AG10803 (cell line): ENCODE measurements around the gene JAKMIP3.

Source experiments
- DNase-seq: peaks from one replicate; pipeline ENCODE4 v3.0.0; 2010; ENCODE audit warnings: low read depth
- H3K4me3 ChIP-seq: 2 replicates; pipeline ENCODE4 v1.5.1; 2011; ENCODE audit warnings: mild to moderate bottlenecking, low read length, control low read depth
- TF ChIP-seq, protein P1 (sequence below): conservative IDR thresholded peaks from 2 replicates; pipeline ENCODE4 v1.5.1; 2011; ENCODE audit warnings: mild to moderate bottlenecking, low read length, control low read depth, inconsistent platforms

The JAKMIP3 gene

DNA sequence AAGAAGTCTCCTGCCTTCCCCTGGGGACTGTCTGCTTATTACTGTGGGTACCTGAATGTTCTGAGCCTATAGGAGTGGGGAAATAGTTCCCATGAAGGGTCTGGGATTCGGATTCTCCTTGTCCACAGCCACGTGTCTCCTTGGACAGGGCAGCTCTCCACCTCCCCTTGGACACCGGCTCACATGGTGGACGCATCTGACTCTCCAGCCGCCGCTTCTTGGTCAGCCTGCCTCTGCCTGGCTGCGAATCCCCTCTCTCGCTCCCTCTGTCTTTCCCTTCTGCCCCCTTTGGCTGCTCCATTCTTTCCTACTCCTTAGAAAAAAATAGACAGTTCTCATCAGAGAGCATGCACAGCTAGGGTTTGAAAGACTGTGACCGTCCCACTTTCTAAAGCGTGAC lies 46.9 kb downstream of the JAKMIP3 start:
- no peak overlapping the region for H3K4me3 ChIP-seq
- TF ChIP-seq, protein P1, sequence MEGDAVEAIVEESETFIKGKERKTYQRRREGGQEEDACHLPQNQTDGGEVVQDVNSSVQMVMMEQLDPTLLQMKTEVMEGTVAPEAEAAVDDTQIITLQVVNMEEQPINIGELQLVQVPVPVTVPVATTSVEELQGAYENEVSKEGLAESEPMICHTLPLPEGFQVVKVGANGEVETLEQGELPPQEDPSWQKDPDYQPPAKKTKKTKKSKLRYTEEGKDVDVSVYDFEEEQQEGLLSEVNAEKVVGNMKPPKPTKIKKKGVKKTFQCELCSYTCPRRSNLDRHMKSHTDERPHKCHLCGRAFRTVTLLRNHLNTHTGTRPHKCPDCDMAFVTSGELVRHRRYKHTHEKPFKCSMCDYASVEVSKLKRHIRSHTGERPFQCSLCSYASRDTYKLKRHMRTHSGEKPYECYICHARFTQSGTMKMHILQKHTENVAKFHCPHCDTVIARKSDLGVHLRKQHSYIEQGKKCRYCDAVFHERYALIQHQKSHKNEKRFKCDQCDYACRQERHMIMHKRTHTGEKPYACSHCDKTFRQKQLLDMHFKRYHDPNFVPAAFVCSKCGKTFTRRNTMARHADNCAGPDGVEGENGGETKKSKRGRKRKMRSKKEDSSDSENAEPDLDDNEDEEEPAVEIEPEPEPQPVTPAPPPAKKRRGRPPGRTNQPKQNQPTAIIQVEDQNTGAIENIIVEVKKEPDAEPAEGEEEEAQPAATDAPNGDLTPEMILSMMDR: no peak
- no peak for DNase-seq

DNA sequence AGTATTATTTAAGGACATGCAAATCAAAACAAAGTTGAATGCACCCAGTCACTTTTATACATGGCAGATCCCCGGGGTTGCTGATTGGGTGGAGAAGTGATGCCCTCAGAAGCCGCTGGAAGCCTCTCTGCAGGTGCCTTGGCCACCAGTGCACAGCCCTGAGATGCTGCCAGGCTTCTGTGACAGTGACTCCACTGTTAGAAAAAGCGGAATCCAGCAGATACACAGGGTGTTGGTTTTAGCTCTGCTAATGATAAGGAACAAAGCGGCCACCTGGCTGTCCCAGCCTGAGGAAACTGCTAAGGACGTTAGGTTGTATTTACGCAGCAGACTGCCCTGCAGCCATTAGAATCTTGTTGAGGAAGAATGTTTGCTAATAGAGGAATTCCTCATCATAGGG lies 47.5 kb downstream of the JAKMIP3 start:
- H3K4me3 ChIP-seq: no peak overlapping the region
- TF ChIP-seq, protein P1: no peak
- DNase-seq: no peak

DNA sequence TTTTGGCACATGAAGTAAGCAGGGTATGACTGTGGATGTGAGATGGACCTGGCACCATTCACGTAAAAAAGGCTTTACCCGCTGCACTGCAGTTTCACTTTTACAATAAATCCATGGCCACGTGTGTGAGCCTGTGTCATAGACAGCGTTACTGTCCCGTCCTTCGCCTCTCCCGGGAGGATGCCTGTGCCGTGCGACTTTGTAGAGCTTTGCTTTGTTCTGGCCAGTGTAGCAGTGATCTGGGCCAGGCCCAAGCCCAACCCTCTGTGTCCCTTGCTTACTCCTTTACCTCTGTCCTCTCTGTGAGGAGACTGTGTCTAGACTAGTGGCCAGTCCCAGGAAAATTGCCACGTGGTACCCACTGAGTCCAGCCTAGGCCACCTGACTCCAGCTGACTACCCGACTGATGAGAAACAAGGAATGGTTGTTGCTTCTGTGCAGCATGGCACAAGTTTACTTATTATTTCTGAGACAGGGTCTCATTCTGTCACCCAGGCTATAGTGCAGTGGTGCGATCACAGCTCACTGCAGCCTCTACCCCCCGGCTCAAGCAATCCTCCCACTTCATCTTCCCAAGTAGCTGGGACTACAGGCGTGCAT lies 48.1 kb downstream of the JAKMIP3 start:
- TF ChIP-seq, protein P1: no peak
- DNase-seq: no peak
- H3K4me3 ChIP-seq: no peak overlapping the region

DNA sequence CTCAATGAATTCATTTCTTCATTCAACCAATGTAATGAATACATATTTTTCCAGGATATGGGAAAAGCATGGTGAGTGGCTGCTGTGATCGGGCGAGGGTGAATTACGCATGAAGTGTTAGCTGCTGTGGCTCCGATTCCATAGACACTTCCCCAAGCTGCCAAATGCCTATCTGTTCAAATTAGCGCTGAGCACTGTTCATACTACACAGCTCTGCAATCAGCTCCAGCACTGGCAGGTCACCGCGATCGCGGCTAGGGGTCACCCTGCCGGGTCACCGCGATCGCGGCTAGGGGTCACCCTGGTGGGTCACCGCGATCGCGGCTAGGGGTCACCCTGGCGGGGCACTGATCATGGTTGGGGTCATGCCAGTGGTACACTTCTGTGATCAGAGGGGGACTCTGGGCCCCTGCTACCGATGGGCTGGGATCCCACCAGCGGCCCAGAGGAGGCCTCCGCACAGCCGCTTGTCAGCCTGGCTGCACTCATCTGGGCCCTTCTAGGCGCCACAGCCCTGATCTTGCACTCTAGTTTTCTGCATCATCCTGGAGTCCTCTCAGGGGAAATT lies 49.3 kb downstream of the JAKMIP3 start:
- no peak for DNase-seq
- no peak overlapping the region for H3K4me3 ChIP-seq
- TF ChIP-seq, protein P1: no peak
